Neural progenitor cell (in vitro differentiated cells): ENCODE data around the gene LDB3.

Experiments used
- CTCF ChIP-seq: fragments of 200-600 bp; sonication (generic); IDR thresholded peaks from 2 replicates; pipeline ENCODE4 v1.5.1; 2017; ENCODE audit warnings: antibody characterized with exemption, mild to moderate bottlenecking
- EZH2phosphoT487 ChIP-seq: fragments of 200-600 bp; sonication (generic); IDR thresholded peaks from 2 replicates; pipeline ENCODE4 v1.6.1; 2017; ENCODE audit warnings: antibody characterized with exemption

GRCh38 chr10:86724445-86724844, 56.1 kb downstream of the LDB3 start:
- TF ChIP-seq CTCF (no peak), EZH2phosphoT487 (no peak)
